ENCODE measurements around the gene HNRNPF. TPM values are rescaled to one million over a fixed set of nuclear protein-coding genes. Genes with fewer than 3 reads are reported as not detected.

The HNRNPF gene
- total and polyA plus RNA-seq, 2 donors (not counting 3 experiments of a cell fraction or from before 2014, with no cell fraction given): 144 to 230 TPM

GRCh38 chr10:43391496-43391895, 17.5 kb downstream of the HNRNPF start:
- peaks cover 80% of the 10 kb centered on the region for H3K79me2 ChIP-seq (ENCODE audit: control insufficient read depth, insufficient read depth, low read length)
- no peak for FAIRE-seq
- no peak overlapping the region for H3K27ac ChIP-seq (ENCODE audit: insufficient read depth, low read depth, low read length)
- no TSS peak for BruUV-seq (replicated peaks)
- dilution Hi-C loops (cut with MboI; ENCODE audit: extremely low pct_ligation_motif_present, low sequenced_read_pairs): no loop called here
- CTCF ChIA-PET: interaction anchor here (1.2 to 2.0 kb wide), 6 partner anchors 11 to 70 kb away, joined by 3 to 17 read pairs (median 9); partner anchors contain the start of gene ZNF487
- no peak overlapping the region for H3K4me3 ChIP-seq (replicated peaks in 1 of 3; ENCODE audit: insufficient read depth in 1 of 3, low read depth in 1 of 3, low read length in 3 of 3)
- H3K9me3 ChIP-seq (replicated peaks; ENCODE audit: control insufficient read depth, insufficient read depth, low read length): no peaks in the 10 kb centered on the region
- H3K4me2 ChIP-seq (ENCODE audit: insufficient read depth, low read length): no peak overlapping the region
- no peak overlapping the region for H2AFZ ChIP-seq (ENCODE audit: low read depth, low read length)
- no peaks in the 10 kb centered on the region for H3K27me3 ChIP-seq (ENCODE audit: control insufficient read depth in 2 of 2, insufficient read depth in 2 of 2, low read length in 2 of 2)
- peaks cover 15% of the 10 kb centered on the region for H3K4me1 ChIP-seq (ENCODE audit: control insufficient read depth, extremely low read depth, insufficient read depth, low read length)
- no peak overlapping the region for H3K9ac ChIP-seq (replicated peaks; ENCODE audit: extremely low read depth, insufficient read depth, low read length)
- H3K36me3 ChIP-seq (ENCODE audit: control insufficient read depth in 2 of 2, extremely low read depth in 1 of 2, insufficient read depth in 2 of 2, low read length in 2 of 2): peaks cover 31 to 48% of the 10 kb centered on the region in 2 experiments
- intact Hi-C loops (cut with micrococcal nuclease): no loop called here
- POLR2A ChIA-PET: no interaction called here
- TF ChIP-seq GATA2 (IDR thresholded peaks at IDR 0.05; ENCODE audit: insufficient read depth, insufficient read length, low read depth, low read length): no peak
- TF ChIP-seq MAX (IDR thresholded peaks at IDR 0.05; ENCODE audit: insufficient read depth, insufficient read length): no peak
- TF ChIP-seq, protein P1, sequence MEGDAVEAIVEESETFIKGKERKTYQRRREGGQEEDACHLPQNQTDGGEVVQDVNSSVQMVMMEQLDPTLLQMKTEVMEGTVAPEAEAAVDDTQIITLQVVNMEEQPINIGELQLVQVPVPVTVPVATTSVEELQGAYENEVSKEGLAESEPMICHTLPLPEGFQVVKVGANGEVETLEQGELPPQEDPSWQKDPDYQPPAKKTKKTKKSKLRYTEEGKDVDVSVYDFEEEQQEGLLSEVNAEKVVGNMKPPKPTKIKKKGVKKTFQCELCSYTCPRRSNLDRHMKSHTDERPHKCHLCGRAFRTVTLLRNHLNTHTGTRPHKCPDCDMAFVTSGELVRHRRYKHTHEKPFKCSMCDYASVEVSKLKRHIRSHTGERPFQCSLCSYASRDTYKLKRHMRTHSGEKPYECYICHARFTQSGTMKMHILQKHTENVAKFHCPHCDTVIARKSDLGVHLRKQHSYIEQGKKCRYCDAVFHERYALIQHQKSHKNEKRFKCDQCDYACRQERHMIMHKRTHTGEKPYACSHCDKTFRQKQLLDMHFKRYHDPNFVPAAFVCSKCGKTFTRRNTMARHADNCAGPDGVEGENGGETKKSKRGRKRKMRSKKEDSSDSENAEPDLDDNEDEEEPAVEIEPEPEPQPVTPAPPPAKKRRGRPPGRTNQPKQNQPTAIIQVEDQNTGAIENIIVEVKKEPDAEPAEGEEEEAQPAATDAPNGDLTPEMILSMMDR (IDR thresholded peaks at IDR 0.05; ENCODE audit: extremely low read depth in 1 of 2, insufficient read depth in 1 of 2, low read depth in 1 of 2, low read length in 2 of 2): no peak
- TF ChIP-seq POLR2A (IDR thresholded peaks at IDR 0.05; ENCODE audit: low read depth, low read length): no peak
- no peak for TF ChIP-seq JUN (IDR thresholded peaks at IDR 0.05; ENCODE audit: borderline replicate concordance, insufficient read depth, insufficient read length, low read depth)
- TF ChIP-seq MYC (IDR thresholded peaks at IDR 0.05; ENCODE audit: low read depth, low read length): no peak
- no peak for TF ChIP-seq FOS (IDR thresholded peaks at IDR 0.05; ENCODE audit: borderline replicate concordance, insufficient read depth, low read length)
- no peaks in the 10 kb centered on the region for H3K9me1 ChIP-seq (replicated peaks; ENCODE audit: control insufficient read depth, extremely low read depth, insufficient read depth, low read length)
- DNase-seq (ENCODE audit: low read depth, low spot score): no peak
- H4K20me1 ChIP-seq (replicated peaks; ENCODE audit: control insufficient read depth, extremely low read depth, insufficient read depth, low read length): peaks cover 8% of the 10 kb centered on the region
